Calu3 (cell line): ENCODE data around the gene MAP3K14. TPM values are rescaled to one million over a fixed set of nuclear protein-coding genes. Genes with fewer than 3 reads are reported as not detected.

Experiments used
- BruUV-seq: library from RNA; stranded (reverse); fragments of 400-500 nt; replicated peaks from 2 replicates; lab custom pipeline; 2021; lab: Mats Ljungman, UMichigan
- CTCF ChIA-PET: fragments of 300-600 bp; sonication (Branson Sonifier 250); formaldehyde crosslinking; loops from one replicate; lab custom pipeline; 2022; ENCODE audit warnings: antibody characterized with exemption; lab: Charles Lee
- DNase-seq: peaks from one replicate; pipeline ENCODE4 v3.0.0; 2022
- H3K27ac Mint-ChIP-seq: one replicate; pipeline ENCODE4 v1.8.0; 2022; ENCODE audit warnings: mixed read lengths; ENCODE audit not compliant: unreplicated experiment
- H3K27me3 Mint-ChIP-seq: one replicate; pipeline ENCODE4 v1.8.0; 2022; ENCODE audit warnings: mixed read lengths; ENCODE audit not compliant: unreplicated experiment
- H3K36me3 Mint-ChIP-seq: one replicate; pipeline ENCODE4 v1.8.0; 2022; ENCODE audit warnings: mild to moderate bottlenecking, moderate library complexity, mixed read lengths; ENCODE audit not compliant: insufficient read depth, unreplicated experiment
- H3K4me1 Mint-ChIP-seq: one replicate; pipeline ENCODE4 v1.8.0; 2022; ENCODE audit warnings: mild to moderate bottlenecking, low read depth, mixed read lengths; ENCODE audit not compliant: unreplicated experiment
- H3K4me3 Mint-ChIP-seq: one replicate; pipeline ENCODE4 v1.8.0; 2022; ENCODE audit warnings: mild to moderate bottlenecking, low read depth, moderate library complexity, mixed read lengths; ENCODE audit not compliant: unreplicated experiment
- H3K9me3 Mint-ChIP-seq: one replicate; pipeline ENCODE4 v1.8.0; 2022; ENCODE audit warnings: low read depth, mixed read lengths; ENCODE audit not compliant: unreplicated experiment
- intact Hi-C: fragments of 100-400 bp; cut with micrococcal nuclease; formaldehyde crosslinking; loops from one replicate; pipeline ENCODE4 v1.10.0; 2022; ENCODE audit not compliant: unreplicated experiment
- total RNA-seq: library from RNA; stranded (reverse); gene quantifications from 2 replicates; pipeline ENCODE4 v1.2.3, GENCODE V29; 2022
- TF ChIP-seq, protein P1 (sequence below): fragments of 200-600 bp; IDR thresholded peaks from one replicate; pipeline ENCODE4 v1.8.0; 2022; ENCODE audit warnings: antibody characterized with exemption; ENCODE audit not compliant: unreplicated experiment

Gene MAP3K14
- total RNA-seq, 1 experiment from 2014 or later, result 26.7 TPM

DNA sequence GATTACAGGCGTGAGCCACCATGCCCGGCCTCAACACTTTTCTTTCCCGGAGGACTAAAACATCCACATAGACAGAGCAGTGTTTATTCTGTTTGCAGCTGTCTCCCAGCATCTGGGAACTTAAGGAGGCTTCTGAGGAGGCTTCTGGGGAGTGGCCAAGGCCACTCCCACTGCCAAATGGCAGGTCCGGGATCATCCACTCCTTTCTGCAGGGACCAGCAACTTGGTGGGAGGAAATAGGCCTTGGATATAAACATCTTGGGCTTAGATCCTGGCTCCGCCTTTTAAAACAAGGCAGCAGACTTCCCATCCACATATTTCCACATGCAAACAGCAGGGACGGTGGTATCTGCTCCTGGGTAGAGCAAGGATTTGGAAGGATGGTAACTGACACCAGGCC is 40.8 kb downstream of the MAP3K14 start:
- Mint-ChIP-seq H3K36me3 (peaks cover 78% of the 10 kb centered on the region), H3K4me1 (peaks cover 13% of the 10 kb centered on the region), H3K4me3 (no peak overlapping the region), H3K9me3 (no peaks in the 10 kb centered on the region), H3K27me3 (no peaks in the 10 kb centered on the region), H3K27ac (no peak overlapping the region)
- DNase-seq, result no peak
- intact Hi-C loops, result loop anchor here (2.0 kb wide), 1 partner anchor 39 kb away; no protein-coding TSS in a partner anchor
- BruUV-seq, result no TSS peak
- TF ChIP-seq, protein P1, sequence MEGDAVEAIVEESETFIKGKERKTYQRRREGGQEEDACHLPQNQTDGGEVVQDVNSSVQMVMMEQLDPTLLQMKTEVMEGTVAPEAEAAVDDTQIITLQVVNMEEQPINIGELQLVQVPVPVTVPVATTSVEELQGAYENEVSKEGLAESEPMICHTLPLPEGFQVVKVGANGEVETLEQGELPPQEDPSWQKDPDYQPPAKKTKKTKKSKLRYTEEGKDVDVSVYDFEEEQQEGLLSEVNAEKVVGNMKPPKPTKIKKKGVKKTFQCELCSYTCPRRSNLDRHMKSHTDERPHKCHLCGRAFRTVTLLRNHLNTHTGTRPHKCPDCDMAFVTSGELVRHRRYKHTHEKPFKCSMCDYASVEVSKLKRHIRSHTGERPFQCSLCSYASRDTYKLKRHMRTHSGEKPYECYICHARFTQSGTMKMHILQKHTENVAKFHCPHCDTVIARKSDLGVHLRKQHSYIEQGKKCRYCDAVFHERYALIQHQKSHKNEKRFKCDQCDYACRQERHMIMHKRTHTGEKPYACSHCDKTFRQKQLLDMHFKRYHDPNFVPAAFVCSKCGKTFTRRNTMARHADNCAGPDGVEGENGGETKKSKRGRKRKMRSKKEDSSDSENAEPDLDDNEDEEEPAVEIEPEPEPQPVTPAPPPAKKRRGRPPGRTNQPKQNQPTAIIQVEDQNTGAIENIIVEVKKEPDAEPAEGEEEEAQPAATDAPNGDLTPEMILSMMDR, result no peak
- CTCF ChIA-PET, result interaction anchor here (1.0 to 2.8 kb wide), 9 partner anchors 35 to 141 kb away, joined by 3 to 49 read pairs (median 12); partner anchors contain the start of genes ACBD4 and MAP3K14

GRCh38 chr17:45274033-45274432 is 42.8 kb downstream of the MAP3K14 start:
- peaks cover 78% of the 10 kb centered on the region for H3K36me3 Mint-ChIP-seq
- H3K4me3 Mint-ChIP-seq, result no peak overlapping the region
- H3K27ac Mint-ChIP-seq, result no peak overlapping the region
- H3K9me3 Mint-ChIP-seq, result no peaks in the 10 kb centered on the region
- no peak for DNase-seq
- BruUV-seq, result no TSS peak
- TF ChIP-seq, protein P1, result no peak
- H3K4me1 Mint-ChIP-seq, result peaks cover 13% of the 10 kb centered on the region
- H3K27me3 Mint-ChIP-seq, result no peaks in the 10 kb centered on the region
- intact Hi-C loops, result no loop called here
- CTCF ChIA-PET, result no interaction called here

- Mint-ChIP-seq H3K27me3 (no peaks in the 10 kb centered on the region), H3K4me3 (no peak overlapping the region), H3K4me1 (peaks cover 13% of the 10 kb centered on the region), H3K9me3 (no peaks in the 10 kb centered on the region), H3K27ac (no peak overlapping the region), H3K36me3 (peaks cover 80% of the 10 kb centered on the region)
- no TSS peak for BruUV-seq
- TF ChIP-seq, protein P1, result no peak
- DNase-seq, result no peak
- intact Hi-C loops, result no loop called here
- CTCF ChIA-PET, result no interaction called here
These were observed 43.3 kb downstream of the MAP3K14 start for GRCh38 chr17:45273551-45273957.

DNA sequence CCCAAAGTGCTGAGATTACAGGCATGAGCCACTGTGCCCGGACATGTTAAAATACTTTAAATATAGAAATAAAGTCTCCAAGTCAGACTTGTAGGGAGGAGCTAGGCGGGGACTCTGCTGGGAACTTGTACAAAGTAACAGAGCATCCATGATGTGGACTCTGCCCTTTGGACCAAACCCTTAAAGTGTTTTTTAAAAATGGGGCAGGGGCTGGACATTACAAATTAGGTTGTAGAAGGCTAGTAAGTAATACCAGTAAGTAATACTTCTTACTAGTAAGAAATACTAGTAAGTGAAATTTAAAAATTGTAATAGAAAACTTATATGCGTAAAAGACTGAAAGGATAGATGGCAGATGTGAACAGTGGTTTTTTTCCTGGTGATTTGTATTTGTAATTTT is 45.2 kb downstream of the MAP3K14 start:
- Mint-ChIP-seq H3K9me3 (no peaks in the 10 kb centered on the region), H3K27ac (no peak overlapping the region), H3K4me1 (no peaks in the 10 kb centered on the region), H3K4me3 (no peak overlapping the region), H3K36me3 (peaks cover 89% of the 10 kb centered on the region), H3K27me3 (no peaks in the 10 kb centered on the region)
- intact Hi-C loops, result no loop called here
- CTCF ChIA-PET, result interaction anchor here (1.4 kb wide), 1 partner anchor 52 kb away, joined by 4 read pairs; no protein-coding TSS in a partner anchor
- no TSS peak for BruUV-seq
- TF ChIP-seq, protein P1, result no peak
- no peak for DNase-seq
